Measurements from ENCODE around the gene ZNF420.
"Not testable (repeated sequence)": the region's sequence is repeated elsewhere in the genome, so short reads cannot be mapped to it uniquely, and the experiment has no call there.

The ZNF420 gene

DNA sequence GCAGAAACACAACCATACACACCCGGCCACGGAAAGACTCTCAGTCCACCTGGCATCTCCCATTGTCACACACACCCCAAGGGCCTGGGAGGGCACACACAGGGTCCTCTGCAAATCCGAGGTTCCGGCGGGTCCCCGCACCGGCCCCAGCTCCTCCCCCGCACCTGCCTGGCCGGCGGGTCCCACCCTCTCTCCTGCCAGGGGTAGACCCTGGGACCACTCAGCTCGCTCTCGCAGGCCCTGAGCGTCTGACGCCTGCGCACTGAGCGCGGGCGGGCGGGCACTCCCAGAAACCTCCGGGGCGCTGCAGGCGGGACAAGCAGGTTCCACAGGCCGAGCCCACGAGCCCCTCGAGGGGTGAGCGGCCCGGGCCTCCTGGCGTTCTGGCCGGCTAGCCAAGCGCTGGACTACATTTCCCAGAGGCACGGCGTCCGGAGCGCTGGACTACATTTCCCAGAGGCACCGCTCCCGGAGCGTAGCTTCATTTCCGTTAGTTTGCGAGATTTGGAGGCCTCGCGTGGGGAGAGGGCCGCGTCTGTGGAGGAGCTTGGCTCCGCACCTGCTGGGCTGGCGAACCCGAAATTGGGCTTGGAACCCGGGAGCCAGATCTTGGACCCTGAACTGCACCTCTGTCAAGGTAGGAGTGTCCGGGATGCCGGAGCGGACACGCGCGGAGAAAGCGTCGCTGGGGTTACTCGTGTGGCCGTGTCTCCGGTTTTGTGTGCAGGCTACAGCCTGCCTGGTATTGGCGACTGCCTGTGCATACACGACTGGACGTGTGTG, at the start of gene ZNF420:
Gene ZNF420 (plus strand): TSS at position 500 of the 783 bp plus-strand sequence. CDS start 10,686 bp downstream, outside the sequence.
- DNase-seq (ENCODE audit: low read depth in 3 of 3) = peak; percentile 67 to 80 (median 75)

DNA sequence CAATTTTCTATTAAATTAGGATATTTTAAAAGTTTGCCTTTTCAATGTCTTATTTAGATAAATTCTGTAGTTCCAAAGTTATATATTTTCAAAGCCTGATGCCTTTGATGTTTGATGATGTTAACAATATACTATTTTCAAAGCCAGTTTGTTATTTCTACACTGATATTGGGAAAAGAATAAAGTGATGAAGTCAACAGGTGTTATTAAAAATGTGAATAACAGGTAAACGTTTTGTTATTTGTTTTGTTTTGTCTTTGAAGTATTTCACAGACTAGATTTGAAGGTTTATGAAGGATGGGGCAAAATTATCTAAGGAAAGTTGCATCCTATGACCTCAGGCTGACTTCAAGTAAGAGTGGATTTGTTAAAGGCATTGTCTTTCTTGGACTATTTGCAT, 33.1 kb upstream of the ZNF420 start:
- no peak for DNase-seq (ENCODE audit: low read depth in 3 of 3)

DNA sequence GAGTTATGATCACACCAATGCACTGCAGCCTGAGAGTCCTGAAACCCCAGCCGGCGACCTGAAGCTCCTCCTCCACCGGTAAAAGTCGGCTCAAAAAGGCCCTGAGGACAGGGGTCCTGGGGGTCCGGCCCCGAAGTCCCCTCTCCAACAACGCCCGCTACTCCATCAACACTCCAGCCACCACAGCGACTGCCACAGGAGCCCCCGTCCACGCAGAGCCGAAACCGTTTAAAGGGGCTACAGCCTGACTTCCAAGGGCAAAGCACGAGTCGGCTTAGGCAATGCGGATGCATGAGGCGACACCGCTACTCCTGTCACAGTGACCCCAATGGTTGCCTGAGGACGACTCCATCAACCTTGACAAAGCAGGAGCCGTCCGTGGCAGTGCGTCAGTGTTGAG, 22.9 kb upstream of the ZNF420 start:
- DNase-seq (ENCODE audit: low read depth in 3 of 3) = no peak

DNA sequence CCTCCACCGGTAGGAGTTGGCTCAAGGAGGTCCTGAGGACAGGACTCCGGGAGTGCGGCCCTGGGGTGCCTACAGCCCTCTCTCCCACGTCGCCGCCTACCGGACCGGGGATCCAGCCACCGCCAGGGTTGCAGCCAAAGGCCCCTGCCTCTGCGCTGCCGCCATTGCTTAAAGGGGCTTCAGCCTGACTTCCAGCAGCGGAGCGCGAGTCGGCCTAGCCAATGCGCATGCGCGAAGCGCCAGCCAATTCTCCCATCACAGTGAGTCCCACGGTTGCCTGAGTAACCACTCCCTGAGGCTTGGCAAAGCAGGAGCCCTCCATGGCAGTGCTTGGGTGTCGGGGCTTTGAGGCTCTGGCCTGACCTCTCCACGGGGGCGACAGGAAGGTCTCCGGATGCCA, 21.5 kb upstream of the ZNF420 start:
- DNase-seq (ENCODE audit: low read depth in 3 of 3) = no peak

DNA sequence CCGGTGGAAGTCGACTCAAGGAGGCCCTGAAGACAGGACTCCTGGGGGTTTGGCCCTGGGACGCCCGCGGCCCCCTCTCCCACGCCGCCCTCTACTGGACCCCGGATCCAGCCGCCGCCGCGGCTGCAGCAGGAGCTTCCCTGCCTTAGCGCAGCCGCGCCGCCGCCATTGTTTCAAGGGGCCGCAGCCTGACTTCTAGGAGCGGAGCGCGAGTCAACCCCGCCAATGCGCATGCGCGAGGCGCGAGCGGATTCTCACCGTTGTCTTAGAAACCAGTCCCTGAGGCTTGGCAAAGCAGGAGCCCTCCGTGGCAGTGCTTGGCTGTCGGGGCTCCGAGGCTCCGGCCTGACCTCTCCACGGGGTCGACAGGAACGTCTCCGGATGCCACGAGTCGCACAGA, 19.1 kb upstream of the ZNF420 start:
- no peak for DNase-seq (ENCODE audit: low read depth in 3 of 3)

DNA sequence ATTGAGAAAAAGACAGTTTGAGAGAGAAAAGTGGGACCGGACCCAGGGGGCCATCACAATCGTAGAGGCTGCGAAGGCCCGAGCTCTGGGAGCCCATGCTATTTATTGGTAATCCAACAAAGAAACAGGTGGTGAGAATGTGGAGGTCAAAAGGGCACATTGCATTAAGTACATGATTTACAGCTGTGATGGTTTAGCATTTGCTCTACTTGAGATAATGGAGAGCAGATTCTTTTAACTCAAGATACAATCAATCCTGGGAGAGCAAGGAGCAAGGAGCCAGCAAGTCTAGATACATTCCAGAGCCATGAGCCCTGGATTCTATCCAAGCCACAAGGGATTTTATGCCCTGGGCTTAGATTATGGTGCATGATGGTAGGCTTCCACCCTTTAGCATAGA, 13.3 kb upstream of the ZNF420 start:
- DNase-seq (ENCODE audit: low read depth in 3 of 3) = not testable (repeated sequence)

DNA sequence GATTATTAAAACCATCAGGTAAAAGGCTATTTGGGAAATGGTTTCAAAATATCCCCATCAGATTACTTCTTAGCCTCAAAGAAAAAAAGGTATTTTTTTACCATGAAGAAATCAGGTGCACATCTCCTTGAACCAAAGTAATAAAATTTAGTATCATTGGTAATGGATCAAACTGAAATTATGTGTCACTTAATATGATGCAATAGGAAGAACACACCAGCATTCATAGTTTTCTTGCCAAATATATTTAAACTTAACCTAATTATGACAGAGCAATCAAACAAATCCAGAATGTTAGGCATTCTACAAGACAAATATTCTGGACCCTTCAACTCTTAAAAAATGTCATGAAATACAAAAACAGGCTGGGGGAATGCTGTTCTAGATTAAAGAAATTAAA, 4.1 kb upstream of the ZNF420 start:
- DNase-seq (ENCODE audit: low read depth in 3 of 3) = no peak

GRCh38 chr19:37074819-37075362, 3.3 kb upstream of the ZNF420 start:
- no peak for DNase-seq (ENCODE audit: low read depth in 3 of 3)

- not testable (repeated sequence) for DNase-seq (ENCODE audit: low read depth in 3 of 3)
Measured at GRCh38 chr19:37076524-37076923, 1.7 kb upstream of the ZNF420 start.

DNA sequence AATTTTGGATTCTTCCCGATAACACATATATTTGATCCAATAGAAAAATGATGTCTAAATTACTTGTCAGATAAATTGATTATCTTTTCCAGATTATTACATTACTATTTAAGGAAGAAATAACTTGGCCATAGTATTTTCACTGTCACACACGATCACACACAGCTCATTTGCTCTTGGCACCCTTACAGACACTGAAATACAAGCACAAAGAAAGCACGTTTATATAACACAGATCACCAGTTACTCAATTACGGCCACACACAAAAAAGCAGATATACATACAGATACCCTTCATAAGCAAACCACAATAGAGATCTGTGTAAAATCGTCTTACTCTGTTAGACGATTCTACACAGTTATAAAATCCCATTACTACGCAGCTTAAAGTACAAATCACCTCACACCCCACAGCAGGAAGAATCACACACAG, 716 bp upstream of the ZNF420 start:
- no peak for DNase-seq (ENCODE audit: low read depth in 3 of 3)

DNA sequence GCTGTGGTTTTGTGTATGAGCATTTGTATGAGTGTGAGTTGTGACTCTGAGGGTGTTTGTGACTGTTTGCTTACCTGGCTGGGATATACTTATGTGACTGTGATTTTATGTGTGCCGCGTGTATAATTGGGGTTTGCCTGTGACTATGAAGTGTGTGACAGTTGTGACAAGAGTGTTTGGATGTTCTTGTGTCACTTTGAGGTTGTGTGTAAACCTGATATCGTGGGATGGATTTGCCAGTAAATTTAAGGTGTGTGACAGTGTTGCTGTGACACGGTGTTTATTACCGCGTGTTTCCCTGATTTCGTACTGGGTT, 442 bp downstream of the ZNF420 start:
- no peak for DNase-seq (ENCODE audit: low read depth in 3 of 3)

- DNase-seq (ENCODE audit: low read depth in 3 of 3) = no peak
Measured at GRCh38 chr19:37079238-37079637, 1.0 kb downstream of the ZNF420 start.

DNA sequence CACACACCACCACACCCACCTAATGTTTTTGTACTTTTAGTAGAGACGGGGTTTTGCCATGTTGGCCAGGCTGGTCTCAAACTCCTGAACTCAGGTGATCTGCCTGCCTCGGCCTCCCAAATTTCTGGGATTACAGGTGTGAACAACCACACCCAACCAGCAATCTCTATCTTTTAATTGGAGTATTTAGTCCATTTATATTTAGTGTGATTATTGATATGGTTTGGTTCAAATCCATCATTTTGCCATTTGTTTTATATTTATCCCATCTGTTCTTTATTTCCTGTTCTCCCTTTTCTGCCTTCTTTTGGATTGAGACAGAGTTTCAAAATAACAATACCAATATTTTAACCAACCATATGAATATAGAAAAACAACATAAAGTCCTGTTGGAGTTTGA, 4.1 kb downstream of the ZNF420 start:
- DNase-seq (ENCODE audit: low read depth in 3 of 3) = no peak

- DNase-seq (ENCODE audit: low read depth in 3 of 3) = no peak
Measured at GRCh38 chr19:37087110-37087509, 8.9 kb downstream of the ZNF420 start.

GRCh38 chr19:37095859-37096258, 17.6 kb downstream of the ZNF420 start:
- no peak for DNase-seq (ENCODE audit: low read depth in 3 of 3)

DNA sequence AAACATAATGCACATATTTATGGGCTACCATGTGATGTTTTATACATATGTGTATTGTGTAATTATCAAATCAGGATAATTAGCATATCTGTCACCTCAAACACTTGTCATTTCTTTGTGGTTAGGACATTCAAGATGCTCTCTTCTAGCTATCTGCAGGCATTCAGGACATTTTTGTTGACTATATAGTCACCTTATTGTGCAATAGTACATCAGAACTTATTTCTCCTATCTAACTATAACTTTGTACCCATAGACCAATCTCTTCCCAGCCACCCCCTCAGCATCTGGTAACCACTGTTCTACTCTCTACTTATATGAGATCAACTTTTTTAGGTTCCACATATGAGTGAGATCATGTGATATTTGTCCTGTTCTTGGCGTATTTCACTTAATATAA, 20.3 kb downstream of the ZNF420 start:
- no peak for DNase-seq (ENCODE audit: low read depth in 3 of 3)

DNA sequence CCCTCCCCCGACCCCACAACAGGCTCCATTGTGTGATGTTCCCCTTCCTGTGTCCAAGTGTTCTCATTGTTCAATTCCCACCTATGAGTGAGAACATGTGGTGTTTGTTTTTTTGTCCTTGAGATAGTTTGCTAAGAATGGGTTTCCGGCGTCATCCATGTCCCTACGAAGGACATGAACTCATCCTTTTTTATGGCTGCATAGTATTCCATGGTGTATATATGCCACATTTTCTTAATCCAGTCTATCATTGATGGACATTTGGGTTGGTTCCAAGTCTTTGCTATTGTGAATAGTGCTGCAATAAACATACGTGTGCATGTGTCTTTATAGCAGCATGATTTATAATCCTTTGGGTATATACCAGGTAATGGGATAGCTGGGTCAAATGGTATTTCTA, 25.9 kb downstream of the ZNF420 start:
- not testable (repeated sequence) for DNase-seq (ENCODE audit: low read depth in 3 of 3)

DNA sequence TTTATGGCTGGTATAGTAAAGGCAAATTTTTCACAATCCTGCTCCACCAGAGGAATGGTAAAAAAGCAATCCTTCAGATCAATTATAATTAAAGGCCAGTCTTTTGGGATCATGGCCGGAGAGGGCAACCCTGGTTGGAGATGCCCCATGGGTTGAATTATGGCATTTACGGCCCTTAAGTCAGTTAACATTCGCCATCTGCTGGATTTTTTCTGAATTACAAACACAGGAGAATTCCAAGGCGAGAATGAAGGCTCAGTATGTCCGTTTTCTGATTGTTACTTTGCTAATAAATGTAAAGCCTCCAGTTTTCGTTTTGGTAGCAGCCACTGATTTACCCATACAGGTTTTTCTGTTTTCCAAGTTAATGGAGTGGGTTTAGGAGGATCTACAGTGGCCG, 33.5 kb downstream of the ZNF420 start:
- DNase-seq (ENCODE audit: low read depth in 3 of 3) = not testable (repeated sequence)

DNA sequence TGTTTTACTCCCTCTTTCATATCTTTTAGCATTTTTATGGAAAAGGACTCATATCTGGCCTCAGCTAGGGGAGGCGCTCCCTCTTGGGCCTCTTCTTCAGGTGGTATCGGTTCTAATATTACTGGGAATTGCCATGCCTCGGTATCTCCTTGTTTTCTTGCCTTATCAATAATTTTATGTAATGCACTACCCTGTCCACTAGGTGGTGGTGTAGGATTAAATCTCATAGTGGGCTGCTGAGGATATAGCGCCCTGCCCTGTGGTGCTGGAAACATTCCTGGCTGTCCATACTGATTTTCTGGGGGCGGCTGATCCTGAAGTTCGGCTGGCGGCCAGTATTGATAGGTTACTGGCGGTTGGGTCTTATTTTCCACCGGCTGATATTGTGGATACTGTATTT, 35.8 kb downstream of the ZNF420 start:
- no peak for DNase-seq (ENCODE audit: low read depth in 3 of 3)

- DNase-seq (ENCODE audit: low read depth in 3 of 3) = not testable (repeated sequence)
Measured at GRCh38 chr19:37122093-37122492, 43.9 kb downstream of the ZNF420 start.

GRCh38 chr19:37127999-37128820, 50.0 kb downstream of the ZNF420 start:
- DNase-seq (ENCODE audit: low read depth in 3 of 3) = no peak

DNA sequence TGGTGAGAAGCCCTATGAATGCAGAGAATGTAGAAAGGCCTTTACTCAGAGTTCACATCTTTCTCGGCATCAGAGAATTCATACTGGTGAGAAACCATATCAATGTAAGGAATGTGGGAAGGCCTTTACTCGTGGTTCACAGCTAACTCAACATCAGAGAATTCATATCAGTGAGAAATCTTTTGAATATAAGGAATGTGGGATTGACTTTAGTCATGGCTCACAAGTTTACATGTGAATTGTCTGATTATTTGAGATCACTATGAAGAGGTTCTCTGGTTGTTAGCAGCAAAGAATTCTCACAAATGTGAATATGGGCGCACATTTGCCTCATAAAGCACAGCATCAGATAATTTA, 50.6 kb downstream of the ZNF420 start:
- no peak for DNase-seq (ENCODE audit: low read depth in 3 of 3)

GRCh38 chr19:37136111-37136510, 57.9 kb downstream of the ZNF420 start:
- DNase-seq (ENCODE audit: low read depth in 3 of 3) = no peak

Measured in stimulated activated CD4-positive, alpha-beta T cell treated with anti-CD3 and anti-CD28 coated beads, TNF-alpha, amount 100 ng/mL, for 4 hours (primary cell).